ENCODE results near the gene UQCR11. TPM values are rescaled to one million over a fixed set of nuclear protein-coding genes. Genes with fewer than 3 reads are reported as not detected.

The UQCR11 gene
- polyA plus RNA-seq, 1 donor (not counting 4 experiments of a cell fraction or from before 2014, with no cell fraction given), result 327 TPM

- Histone ChIP-seq H3K9me3 (ENCODE audit: control insufficient read depth, low read depth, low read length) (no peaks in the 10 kb centered on the region), H4K20me1 (ENCODE audit: control insufficient read depth, extremely low read depth, insufficient read depth, low read length) (no peaks in the 10 kb centered on the region), H3K4me3 (ENCODE audit: control insufficient read depth in 2 of 3, extremely low read depth in 1 of 3, insufficient read depth in 2 of 3, low read depth in 1 of 3, low read length in 3 of 3) (no peak overlapping the region), H3K4me2 (ENCODE audit: control insufficient read depth, extremely low read depth, insufficient read depth, low read depth, low read length) (no peak overlapping the region), H3K27me3 (ENCODE audit: control insufficient read depth, extremely low read depth, insufficient read depth, low read length) (no peaks in the 10 kb centered on the region), H3K9ac (ENCODE audit: control insufficient read depth, extremely low read depth, insufficient read depth, low read length) (no peak overlapping the region), H3K9me1 (ENCODE audit: control insufficient read depth, extremely low read depth, insufficient read depth, low read length) (no peaks in the 10 kb centered on the region), H3K4me1 (ENCODE audit: control insufficient read depth, extremely low read depth, insufficient read depth, low read length) (no peaks in the 10 kb centered on the region), H3K36me3 (ENCODE audit: control insufficient read depth in 2 of 2, extremely low read depth in 1 of 2, insufficient read depth in 2 of 2, low read length in 2 of 2) (peaks cover 11 to 39% of the 10 kb centered on the region in 2 experiments), H3K27ac (ENCODE audit: control insufficient read depth, insufficient read depth, low read length) (no peak overlapping the region), H3K79me2 (ENCODE audit: control insufficient read depth, insufficient read depth, low read length) (no peaks in the 10 kb centered on the region), H2AFZ (ENCODE audit: control insufficient read depth, low read length) (no peak overlapping the region)
- FAIRE-seq, result no peak
- DNase-seq (ENCODE audit: low read depth, low spot score), result no peak
- TF ChIP-seq, protein P1, sequence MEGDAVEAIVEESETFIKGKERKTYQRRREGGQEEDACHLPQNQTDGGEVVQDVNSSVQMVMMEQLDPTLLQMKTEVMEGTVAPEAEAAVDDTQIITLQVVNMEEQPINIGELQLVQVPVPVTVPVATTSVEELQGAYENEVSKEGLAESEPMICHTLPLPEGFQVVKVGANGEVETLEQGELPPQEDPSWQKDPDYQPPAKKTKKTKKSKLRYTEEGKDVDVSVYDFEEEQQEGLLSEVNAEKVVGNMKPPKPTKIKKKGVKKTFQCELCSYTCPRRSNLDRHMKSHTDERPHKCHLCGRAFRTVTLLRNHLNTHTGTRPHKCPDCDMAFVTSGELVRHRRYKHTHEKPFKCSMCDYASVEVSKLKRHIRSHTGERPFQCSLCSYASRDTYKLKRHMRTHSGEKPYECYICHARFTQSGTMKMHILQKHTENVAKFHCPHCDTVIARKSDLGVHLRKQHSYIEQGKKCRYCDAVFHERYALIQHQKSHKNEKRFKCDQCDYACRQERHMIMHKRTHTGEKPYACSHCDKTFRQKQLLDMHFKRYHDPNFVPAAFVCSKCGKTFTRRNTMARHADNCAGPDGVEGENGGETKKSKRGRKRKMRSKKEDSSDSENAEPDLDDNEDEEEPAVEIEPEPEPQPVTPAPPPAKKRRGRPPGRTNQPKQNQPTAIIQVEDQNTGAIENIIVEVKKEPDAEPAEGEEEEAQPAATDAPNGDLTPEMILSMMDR (optimal IDR thresholded peaks at IDR 0.05 in 1 of 3, IDR thresholded peaks at IDR 0.05 in 1 of 3, conservative IDR thresholded peaks at IDR 0.05 in 1 of 3; ENCODE audit: extremely low read depth in 1 of 3, insufficient read depth in 2 of 3, low read length in 3 of 3), result no peak
- no peak for TF ChIP-seq EZH2 (IDR thresholded peaks at IDR 0.05; ENCODE audit: low read length)
- dilution Hi-C loops (cut with MboI; ENCODE audit: extremely low pct_ligation_motif_present, low sequenced_read_pairs), result no loop called here
Observed at GRCh38 chr19:1613146-1613545, 7.9 kb upstream of the UQCR11 start.

GRCh38 chr19:1612114-1613086, 7.1 kb upstream of the UQCR11 start:
- H3K27ac ChIP-seq (ENCODE audit: control insufficient read depth, insufficient read depth, low read length), result no peak overlapping the region
- H3K27me3 ChIP-seq (ENCODE audit: control insufficient read depth, extremely low read depth, insufficient read depth, low read length), result no peaks in the 10 kb centered on the region
- no peaks in the 10 kb centered on the region for H3K9me3 ChIP-seq (ENCODE audit: control insufficient read depth, low read depth, low read length)
- peaks cover 11 to 39% of the 10 kb centered on the region in 2 experiments for H3K36me3 ChIP-seq (ENCODE audit: control insufficient read depth in 2 of 2, extremely low read depth in 1 of 2, insufficient read depth in 2 of 2, low read length in 2 of 2)
- no peak overlapping the region for H3K9ac ChIP-seq (ENCODE audit: control insufficient read depth, extremely low read depth, insufficient read depth, low read length)
- H2AFZ ChIP-seq (ENCODE audit: control insufficient read depth, low read length), result no peak overlapping the region
- no peak overlapping the region for H3K4me2 ChIP-seq (ENCODE audit: control insufficient read depth, extremely low read depth, insufficient read depth, low read depth, low read length)
- dilution Hi-C loops (cut with MboI; ENCODE audit: extremely low pct_ligation_motif_present, low sequenced_read_pairs), result no loop called here
- no peak overlapping the region for H3K4me3 ChIP-seq (ENCODE audit: control insufficient read depth in 2 of 3, extremely low read depth in 1 of 3, insufficient read depth in 2 of 3, low read depth in 1 of 3, low read length in 3 of 3)
- no peaks in the 10 kb centered on the region for H3K4me1 ChIP-seq (ENCODE audit: control insufficient read depth, extremely low read depth, insufficient read depth, low read length)
- FAIRE-seq (no peak), DNase-seq (ENCODE audit: low read depth, low spot score) (no peak)
- H3K9me1 ChIP-seq (ENCODE audit: control insufficient read depth, extremely low read depth, insufficient read depth, low read length), result no peaks in the 10 kb centered on the region
- H3K79me2 ChIP-seq (ENCODE audit: control insufficient read depth, insufficient read depth, low read length), result no peaks in the 10 kb centered on the region
- H4K20me1 ChIP-seq (ENCODE audit: control insufficient read depth, extremely low read depth, insufficient read depth, low read length), result no peaks in the 10 kb centered on the region
- TF ChIP-seq, protein P1 (optimal IDR thresholded peaks at IDR 0.05 in 1 of 3, IDR thresholded peaks at IDR 0.05 in 1 of 3, conservative IDR thresholded peaks at IDR 0.05 in 1 of 3; ENCODE audit: extremely low read depth in 1 of 3, insufficient read depth in 2 of 3, low read length in 3 of 3), result no peak
- TF ChIP-seq EZH2 (IDR thresholded peaks at IDR 0.05; ENCODE audit: low read length), result no peak
